Smooth muscle cell (in vitro differentiated cells): ENCODE data around the gene C11orf65. TPM values are rescaled to one million over a fixed set of nuclear protein-coding genes. Genes with fewer than 3 reads are reported as not detected.

Experiments used
- DNase-seq: peaks from one replicate; lab custom pipeline; 2025; ENCODE audit not compliant: unreplicated experiment; lab: John Stamatoyannopoulos, UW
- H2AFZ ChIP-seq: fragments of 200-600 bp; sonication (generic); 2 replicates; pipeline ENCODE4 v1.6.0; 2016; ENCODE audit warnings: antibody characterized with exemption, low read depth, mild to moderate bottlenecking
- H3F3A ChIP-seq: fragments of 200-600 bp; sonication (generic); 2 replicates; pipeline ENCODE4 v1.6.0; 2017; ENCODE audit warnings: antibody characterized with exemption, low read depth
- H3K27ac ChIP-seq: fragments of 200-600 bp; sonication (generic); 2 replicates; pipeline ENCODE4 v1.5.1; 2016; ENCODE audit warnings: low read depth, mild to moderate bottlenecking
- H3K27me3 ChIP-seq: fragments of 200-600 bp; sonication (generic); 2 replicates; pipeline ENCODE4 v1.6.1; 2016; ENCODE audit warnings: low read depth, mild to moderate bottlenecking
- H3K36me3 ChIP-seq: fragments of 200-600 bp; sonication (generic); 2 replicates; pipeline ENCODE4 v1.5.1; 2016; ENCODE audit warnings: low read depth
- H3K4me1 ChIP-seq: fragments of 200-600 bp; sonication (generic); 2 replicates; pipeline ENCODE4 v1.5.1; 2016; ENCODE audit warnings: low read depth
- H3K4me2 ChIP-seq: fragments of 200-600 bp; sonication (generic); 2 replicates; pipeline ENCODE4 v1.6.0; 2016; ENCODE audit warnings: mild to moderate bottlenecking
- H3K4me3 ChIP-seq: fragments of 200-600 bp; sonication (generic); 2 replicates; pipeline ENCODE4 v1.5.1; 2016; ENCODE audit warnings: mild to moderate bottlenecking
- H3K79me2 ChIP-seq: fragments of 200-600 bp; sonication (generic); 2 replicates; pipeline ENCODE4 v1.6.0; 2016; ENCODE audit warnings: low read depth, mild to moderate bottlenecking
- H3K9ac ChIP-seq: fragments of 200-600 bp; sonication (generic); 2 replicates; pipeline ENCODE4 v1.6.0; 2016; ENCODE audit warnings: low read depth
- H3K9me3 ChIP-seq: fragments of 200-600 bp; sonication (generic); replicated peaks from 2 replicates; pipeline ENCODE4 v1.5.1; 2016; ENCODE audit warnings: low read depth
- H4K20me1 ChIP-seq: fragments of 200-600 bp; sonication (generic); 2 replicates; pipeline ENCODE4 v1.6.0; 2016; ENCODE audit warnings: low read depth
- CTCF ChIP-seq: fragments of 200-600 bp; sonication (generic); IDR thresholded peaks from 2 replicates; pipeline ENCODE4 v1.5.1; 2017; ENCODE audit warnings: borderline replicate concordance, mild to moderate bottlenecking, antibody characterized with exemption; ENCODE audit not compliant: insufficient read depth, poor library complexity, severe bottlenecking
- WGBS: methylation state at CpG from one replicate; pipeline ENCODE4 v1.1.7; 2016; ENCODE audit warnings: low lambda C conversion rate; 5-methylcytosine and 5-hydroxymethylcytosine counted together
- polyA plus RNA-seq: library from polyadenylated mRNA; unstranded; fragments of >200 nt; fragmentation: Nextera tagmentation; extraction: Ambion mirVana; gene quantifications from 2 replicates; pipeline ENCODE4 v1.2.1, GENCODE V29; 2016
- total RNA-seq: library from RNA; depleted of rRNA; stranded (reverse); fragments of >200 nt; gene quantifications from 2 replicates; pipeline ENCODE4 v1.2.3, GENCODE V29; 2014

Gene C11orf65
- total and polyA plus RNA-seq, 2 experiments from 2014 or later = 1.9 TPM

- Histone ChIP-seq H3K4me1 (peaks cover 16% of the 10 kb centered on the region), H3K4me3 (peak within 1 kb of the TSS; percentile 63), H3K9ac (peak within 1 kb of the TSS; percentile 73), H2AFZ (peak within 1 kb of the TSS; percentile 80), H3K27ac (peak within 1 kb of the TSS; percentile 91), H3K27me3 (no peaks in the 10 kb centered on the region), H3K9me3 (no peaks in the 10 kb centered on the region), H4K20me1 (no peaks in the 10 kb centered on the region), H3K4me2 (peak within 1 kb of the TSS; percentile 87), H3K36me3 (no peaks in the 10 kb centered on the region), H3K79me2 (peaks cover 28% of the 10 kb centered on the region), H3F3A (peaks cover 42% of the 10 kb centered on the region)
- WGBS = 2% methylated on average over 74 of the region's 84 CpGs
- no peak for TF ChIP-seq CTCF
- peak; percentile 62 for DNase-seq
These were observed 30.9 kb upstream of the C11orf65 start, which contains the start of gene POGLUT3 for GRCh38 chr11:108498046-108498815. Gene POGLUT3 (minus strand): TSS chr11:108498384. CDS start chr11:108498366, 18 bp downstream.

GRCh38 chr11:108497317-108498045, 30.2 kb upstream of the C11orf65 start:
- peaks cover 42% of the 10 kb centered on the region for H3F3A ChIP-seq
- WGBS = under 1% methylated on average over 30 of the region's 30 CpGs
- no peaks in the 10 kb centered on the region for H4K20me1 ChIP-seq
- H3K9me3 ChIP-seq = no peaks in the 10 kb centered on the region
- peak; percentile 62 for DNase-seq
- H3K9ac ChIP-seq = peak overlapping the region; percentile 73
- H2AFZ ChIP-seq = peak overlapping the region; percentile 80
- no peak for TF ChIP-seq CTCF
- peak overlapping the region; percentile 63 for H3K4me3 ChIP-seq
- peaks cover 16% of the 10 kb centered on the region for H3K4me1 ChIP-seq
- H3K36me3 ChIP-seq = no peaks in the 10 kb centered on the region
- peak overlapping the region; percentile 87 for H3K4me2 ChIP-seq
- peaks cover 35% of the 10 kb centered on the region for H3K79me2 ChIP-seq
- H3K27me3 ChIP-seq = no peaks in the 10 kb centered on the region
- H3K27ac ChIP-seq = peak overlapping the region; percentile 91

- Histone ChIP-seq H3K4me3 (peak overlapping the region; percentile 63), H3K4me2 (peak overlapping the region; percentile 86), H3F3A (peaks cover 42% of the 10 kb centered on the region), H3K36me3 (no peaks in the 10 kb centered on the region), H3K79me2 (peaks cover 36% of the 10 kb centered on the region), H3K27ac (peak overlapping the region; percentile 91), H3K4me1 (peaks cover 19% of the 10 kb centered on the region), H3K27me3 (no peaks in the 10 kb centered on the region), H3K9me3 (no peaks in the 10 kb centered on the region), H4K20me1 (no peaks in the 10 kb centered on the region), H2AFZ (peak overlapping the region; percentile 16), H3K9ac (peak overlapping the region; percentile 66)
- 8% methylated on average over 7 of the region's 7 CpGs for WGBS
- DNase-seq = no peak
- TF ChIP-seq CTCF = no peak
These were observed 29.4 kb upstream of the C11orf65 start for GRCh38 chr11:108496643-108497256.
